HG03196 (cell line): ENCODE measurements around the gene LGR6.
"Not testable (repeated sequence)": the region's sequence is repeated elsewhere in the genome, so short reads cannot be mapped to it uniquely, and the experiment has no call there.

Experiments used
- ATAC-seq: cut with Tn5 transposase; IDR thresholded peaks from one replicate; pipeline ENCODE4 v1.9.1; 2021; ENCODE audit not compliant: unreplicated experiment

The LGR6 gene

DNA sequence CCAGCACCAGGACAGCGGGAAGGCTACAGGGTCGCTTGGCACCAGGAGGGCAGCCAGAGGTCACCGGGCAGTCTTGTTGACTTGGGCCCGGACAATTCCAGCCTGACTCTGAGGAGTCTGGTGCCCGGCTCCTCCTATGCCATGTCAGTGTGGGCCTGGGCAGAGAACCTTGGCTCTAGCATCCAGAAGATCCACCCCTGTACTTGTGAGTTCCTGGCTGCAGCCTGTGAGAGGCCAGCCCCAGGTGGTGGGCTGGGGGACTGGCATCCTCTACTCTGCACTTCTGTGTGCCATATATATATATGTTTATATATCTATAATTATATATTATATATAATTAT is 21.6 kb upstream of the LGR6 start:
- ATAC-seq = no peak

DNA sequence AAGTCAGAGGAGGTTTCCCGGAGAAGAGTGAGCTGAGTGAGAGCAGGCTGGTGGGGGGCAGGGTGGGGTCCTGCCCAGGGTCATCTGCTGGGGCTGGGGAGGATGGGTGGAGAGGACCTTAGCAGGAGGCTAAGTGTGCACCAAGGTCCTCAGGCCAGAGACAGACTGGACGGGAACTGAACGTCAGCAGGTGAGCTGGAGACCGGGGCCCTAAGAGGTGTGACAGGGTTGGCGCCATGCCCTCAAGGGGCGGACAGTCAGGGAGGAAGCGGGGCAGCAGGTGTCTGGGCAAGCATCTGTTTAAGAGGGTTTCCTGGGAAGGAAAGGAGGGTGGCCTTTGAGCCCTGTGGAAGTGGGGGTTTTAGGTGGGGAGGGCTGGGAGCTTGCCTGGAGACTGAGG is 19.6 kb upstream of the LGR6 start:
- ATAC-seq = no peak

DNA sequence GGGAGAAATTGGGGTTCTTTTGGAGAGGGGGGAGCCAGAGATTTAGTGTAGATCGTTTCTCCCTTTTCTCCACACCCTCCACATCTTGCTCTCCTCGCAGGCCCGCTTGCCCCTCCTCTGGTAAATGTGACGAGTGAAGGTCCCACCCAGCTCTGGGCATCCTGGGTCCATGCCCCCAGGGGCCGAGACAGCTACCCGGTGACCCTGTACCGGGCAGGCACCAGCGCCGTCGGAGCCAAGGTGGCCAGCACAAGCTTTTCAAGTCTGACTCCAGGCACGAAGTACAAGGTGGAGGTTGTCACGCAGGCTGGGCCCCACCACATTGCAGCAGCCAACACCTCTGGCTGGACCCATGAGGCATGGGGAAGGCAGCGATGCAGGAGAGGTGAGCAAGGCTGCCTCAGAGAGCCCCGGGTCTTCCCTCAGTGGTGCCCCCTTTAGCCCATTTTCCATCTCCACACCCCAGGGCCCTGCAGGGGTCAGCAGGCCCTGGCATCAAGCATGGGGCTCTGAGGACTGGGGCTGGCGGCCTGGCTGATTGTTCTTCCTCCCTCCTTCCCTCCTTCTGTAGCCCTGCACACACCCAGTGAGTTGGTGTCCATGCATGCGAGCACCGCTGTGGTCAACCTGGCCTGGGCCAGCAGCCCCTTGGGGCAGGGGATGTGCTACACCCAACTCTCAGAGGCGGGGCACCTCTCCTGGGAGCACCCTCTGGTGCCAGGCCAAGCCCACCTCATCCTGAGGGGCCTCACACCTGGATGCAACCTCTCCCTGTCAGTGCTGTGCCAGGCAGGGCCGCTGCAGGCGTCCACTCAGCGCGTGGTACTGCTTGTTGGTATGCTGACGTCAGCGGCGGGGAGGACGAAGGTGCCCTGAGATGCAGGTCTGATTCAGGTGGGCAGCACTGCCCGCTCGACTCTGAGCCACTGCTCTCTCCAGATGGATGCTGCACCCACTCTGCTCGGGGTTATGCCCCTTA is 16.4 kb upstream of the LGR6 start:
- no peak for ATAC-seq

DNA sequence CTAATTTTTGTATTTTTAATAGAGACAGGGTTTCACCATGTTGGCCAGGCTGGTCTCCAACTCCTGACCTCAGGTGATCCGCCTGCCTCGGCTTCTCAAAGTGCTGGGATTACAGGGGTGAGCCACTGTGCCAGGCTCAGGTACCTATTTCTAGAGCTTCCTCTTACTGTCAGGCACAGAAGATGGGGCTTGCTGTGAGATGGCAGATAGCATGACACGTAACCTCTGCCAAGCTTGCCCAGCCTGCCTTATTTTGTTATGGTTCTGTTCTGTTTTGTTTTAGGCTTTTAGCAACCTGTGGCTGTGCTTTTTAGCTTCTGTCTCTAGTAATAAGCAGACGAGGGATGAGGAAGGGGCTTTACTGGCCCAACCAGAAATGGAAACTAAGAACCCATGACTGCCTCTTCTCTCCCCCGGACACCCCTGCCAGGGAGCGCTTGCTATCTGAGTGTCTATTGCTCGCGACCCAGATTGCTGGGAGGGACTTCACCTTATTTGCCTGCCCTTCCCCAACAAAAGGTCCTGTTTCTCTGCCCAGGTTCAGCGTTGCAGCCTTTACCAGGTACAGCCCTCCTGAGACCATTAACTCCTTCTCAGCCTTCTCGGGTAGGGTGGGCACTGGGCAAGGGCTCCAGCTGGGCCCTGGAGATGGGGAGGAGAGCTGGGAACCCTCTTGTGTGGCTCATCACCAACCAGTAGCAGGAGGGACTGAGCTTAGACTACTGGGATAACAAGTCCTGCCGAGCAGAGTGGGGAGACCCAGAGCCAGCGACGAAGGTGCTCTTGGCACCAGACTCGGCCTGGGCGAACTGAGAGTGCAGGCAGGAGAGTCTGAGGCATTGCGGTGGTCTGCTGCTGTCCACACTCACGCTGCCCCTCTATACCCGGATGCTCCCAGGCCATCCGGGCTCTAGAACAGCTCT is 13.5 kb upstream of the LGR6 start:
- no peak for ATAC-seq

DNA sequence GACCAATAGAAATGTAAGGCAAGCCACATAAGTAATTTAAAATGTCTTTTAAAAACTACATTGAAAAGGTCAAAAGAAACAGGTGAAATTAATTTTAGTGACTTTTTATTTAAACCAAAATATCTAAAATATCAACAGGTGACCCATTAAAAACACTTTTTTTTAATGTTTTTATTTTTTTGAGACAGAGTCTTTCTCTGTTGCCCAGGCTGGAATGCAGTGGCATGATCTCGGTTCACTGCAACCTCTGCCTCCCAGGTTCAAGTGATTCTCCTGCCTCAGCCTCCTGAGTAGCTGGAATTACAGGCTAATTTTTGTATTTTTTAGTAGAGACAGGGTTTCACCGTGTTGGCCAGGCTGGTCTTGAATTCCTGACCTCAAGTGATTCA is 12.9 kb upstream of the LGR6 start:
- not testable (repeated sequence) for ATAC-seq

DNA sequence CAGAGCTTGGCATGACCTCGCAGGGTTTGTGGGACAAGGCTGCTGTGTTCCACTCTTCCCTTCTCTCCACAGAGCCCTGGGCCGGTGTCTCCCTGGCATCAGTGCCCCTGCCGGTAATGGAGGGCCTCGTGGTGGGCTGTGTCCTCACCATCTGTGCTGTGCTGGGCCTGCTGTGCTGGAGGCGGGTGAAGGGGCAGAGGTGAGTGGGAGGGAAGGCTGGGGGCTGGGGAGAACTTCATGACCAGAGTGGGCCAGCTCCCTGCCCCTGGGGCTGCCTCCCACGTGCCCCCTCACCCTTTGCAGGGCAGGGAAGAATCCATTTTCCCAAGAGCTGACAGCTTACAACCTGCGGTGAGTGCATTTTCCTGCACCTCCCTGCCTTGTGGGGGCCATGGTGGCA is 12.0 kb upstream of the LGR6 start:
- no peak for ATAC-seq

DNA sequence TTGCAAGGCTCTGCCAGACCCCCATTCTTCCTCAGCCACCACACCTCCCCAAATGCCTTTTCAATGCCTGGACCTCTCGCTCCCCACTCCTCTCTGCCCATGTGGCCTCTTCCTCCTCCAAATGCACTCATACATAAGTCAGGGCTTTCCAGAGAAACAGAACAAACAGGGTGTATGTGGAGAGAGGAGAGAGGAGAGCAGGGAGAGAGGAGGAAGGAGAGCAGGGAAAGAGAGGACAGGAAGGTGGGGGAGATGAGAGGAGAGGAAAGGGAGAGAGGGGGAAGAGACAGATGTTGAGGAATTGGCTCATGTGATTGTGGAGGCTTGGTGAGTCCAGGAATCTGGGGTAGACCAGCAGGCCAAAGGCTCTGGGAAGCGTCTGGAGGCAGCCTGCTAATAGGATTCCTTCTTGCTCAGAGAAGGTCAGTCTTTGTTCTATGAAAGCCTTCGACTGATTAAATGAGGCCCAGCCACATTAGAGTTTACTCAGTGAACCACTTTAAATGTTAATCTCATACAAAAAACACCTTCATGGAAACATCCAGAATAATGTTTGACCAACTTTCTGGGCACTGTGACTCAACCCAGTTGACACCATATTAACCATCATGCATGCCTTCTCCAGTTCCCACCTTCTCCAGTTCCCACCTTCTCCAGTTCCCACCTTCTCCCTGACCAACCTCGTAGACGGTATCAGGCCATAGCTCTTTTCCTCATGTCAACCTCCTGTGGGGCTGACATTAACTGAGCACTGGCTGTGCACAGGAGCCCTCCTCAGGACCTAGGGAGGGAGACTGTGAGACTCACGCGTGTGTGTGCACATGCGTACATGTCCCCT is 11.3 kb upstream of the LGR6 start:
- ATAC-seq = no peak

DNA sequence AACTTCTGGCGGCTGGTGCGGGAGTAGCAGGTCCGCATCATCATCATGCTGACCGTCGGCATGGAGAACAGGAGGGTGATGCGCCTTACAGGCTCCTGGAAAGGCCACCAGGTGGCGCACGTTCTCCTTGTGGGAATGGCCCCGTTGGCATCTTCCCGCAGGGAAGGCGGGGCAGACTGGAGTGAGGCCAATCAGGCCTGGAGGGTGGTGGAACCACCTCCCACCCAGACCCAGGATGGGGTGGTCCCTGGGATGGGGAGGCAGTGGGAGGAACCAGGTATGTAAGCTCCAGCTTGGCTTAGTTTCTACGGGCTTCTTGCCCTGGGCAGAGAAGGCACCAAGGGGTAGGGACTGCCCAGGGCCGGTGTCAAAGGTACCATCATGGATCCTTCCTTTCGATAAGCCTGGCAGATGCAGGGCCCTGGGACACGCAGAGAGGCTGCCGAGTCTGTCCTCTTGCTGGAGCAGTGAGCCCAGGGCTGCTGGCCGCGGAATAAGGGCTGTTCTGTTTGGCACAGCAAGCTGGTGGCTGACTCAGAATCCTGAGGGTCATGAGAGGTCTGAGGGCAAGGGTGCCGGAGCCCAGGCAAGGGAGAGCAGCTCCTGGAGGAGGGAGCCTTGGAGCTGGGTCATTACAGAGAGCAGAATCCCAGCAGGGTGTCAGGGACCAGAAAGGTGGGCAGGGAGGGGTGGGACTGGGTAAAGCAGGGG is 8.7 kb upstream of the LGR6 start:
- peak; percentile 47 for ATAC-seq

DNA sequence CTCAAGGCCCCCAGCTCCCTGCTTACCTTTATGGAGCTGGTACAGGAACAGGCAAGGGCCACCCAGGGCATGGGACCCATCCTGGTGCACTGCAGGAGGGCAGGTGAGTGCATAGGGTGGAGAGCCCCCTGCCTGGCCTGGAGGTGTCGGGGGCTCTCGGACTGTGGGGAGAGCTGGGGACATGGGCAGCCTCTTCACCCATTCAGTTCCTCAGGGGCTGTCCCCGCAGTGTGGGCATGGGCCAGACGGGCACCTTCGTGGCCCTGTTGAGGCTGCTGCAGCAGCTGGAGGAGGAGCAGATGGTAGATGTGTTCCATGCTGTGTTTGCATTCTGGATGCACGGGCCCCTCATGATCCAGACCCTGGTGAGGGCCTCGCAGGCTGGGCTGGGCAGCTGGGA is 7.3 kb upstream of the LGR6 start:
- no peak for ATAC-seq

DNA sequence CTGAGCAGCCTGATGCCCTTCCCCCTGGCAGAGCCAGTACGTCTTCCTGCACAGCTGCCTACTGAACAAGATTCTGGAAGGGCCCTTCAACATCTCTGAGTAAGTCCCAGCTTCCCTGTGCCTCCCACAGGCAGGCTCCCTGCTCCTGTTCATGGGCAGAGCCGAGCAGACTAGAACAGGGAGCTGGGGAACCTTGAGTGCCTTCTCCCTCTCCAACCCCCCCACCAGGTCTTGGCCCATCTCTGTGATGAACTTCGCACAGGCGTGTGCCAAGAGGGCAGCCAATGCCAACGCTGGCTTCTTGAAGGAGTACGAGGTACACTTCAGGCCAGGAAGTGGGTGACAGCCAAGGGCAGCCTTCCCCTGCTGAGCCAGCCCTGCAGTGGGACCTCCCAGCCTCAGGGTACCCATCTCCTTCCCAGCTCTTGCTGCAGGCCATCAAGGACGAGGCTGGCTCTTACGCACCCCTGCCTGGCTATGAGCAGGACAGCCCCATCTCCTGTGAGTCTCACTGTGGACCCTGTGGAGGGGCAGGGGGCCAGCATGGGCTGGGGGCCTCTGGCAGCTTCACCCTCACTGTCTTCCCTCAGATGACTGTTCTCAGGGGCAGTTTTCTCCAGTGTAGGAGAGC is 6.4 kb upstream of the LGR6 start:
- no peak for ATAC-seq

DNA sequence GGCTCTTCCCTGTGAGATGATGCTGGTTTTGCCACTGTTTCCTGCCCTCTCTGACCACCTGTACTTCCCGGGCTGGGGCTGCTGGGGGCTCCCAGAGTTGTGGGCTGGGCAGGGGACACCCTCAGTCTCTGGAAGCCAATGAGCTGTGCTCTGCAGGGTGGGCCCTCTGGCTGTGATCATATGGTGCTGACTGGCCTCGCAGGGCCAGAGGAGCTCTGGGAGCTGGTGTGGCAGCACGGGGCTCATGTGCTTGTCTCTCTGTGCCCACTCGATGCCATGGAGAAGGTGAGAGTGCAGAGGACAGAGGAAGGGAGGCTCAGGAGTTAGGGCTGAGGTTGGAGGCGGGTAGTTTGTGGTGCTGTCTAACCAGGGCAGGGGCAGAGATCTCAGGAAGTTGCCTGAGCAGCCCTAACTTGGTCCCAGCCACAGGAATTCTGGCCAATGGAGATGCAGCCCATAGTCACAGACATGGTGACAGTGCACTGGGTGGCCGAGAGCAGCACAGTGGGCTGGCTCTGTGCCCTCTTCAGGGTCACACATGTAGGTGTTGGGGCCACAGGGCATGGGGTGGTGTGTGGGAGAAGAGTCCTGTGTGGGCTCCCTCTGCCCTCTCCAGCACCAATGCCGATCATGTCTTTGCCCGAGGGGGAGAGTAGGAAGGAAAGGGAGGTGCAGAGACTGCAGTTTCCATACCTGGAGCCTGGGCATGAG is 5.7 kb upstream of the LGR6 start:
- no peak for ATAC-seq

DNA sequence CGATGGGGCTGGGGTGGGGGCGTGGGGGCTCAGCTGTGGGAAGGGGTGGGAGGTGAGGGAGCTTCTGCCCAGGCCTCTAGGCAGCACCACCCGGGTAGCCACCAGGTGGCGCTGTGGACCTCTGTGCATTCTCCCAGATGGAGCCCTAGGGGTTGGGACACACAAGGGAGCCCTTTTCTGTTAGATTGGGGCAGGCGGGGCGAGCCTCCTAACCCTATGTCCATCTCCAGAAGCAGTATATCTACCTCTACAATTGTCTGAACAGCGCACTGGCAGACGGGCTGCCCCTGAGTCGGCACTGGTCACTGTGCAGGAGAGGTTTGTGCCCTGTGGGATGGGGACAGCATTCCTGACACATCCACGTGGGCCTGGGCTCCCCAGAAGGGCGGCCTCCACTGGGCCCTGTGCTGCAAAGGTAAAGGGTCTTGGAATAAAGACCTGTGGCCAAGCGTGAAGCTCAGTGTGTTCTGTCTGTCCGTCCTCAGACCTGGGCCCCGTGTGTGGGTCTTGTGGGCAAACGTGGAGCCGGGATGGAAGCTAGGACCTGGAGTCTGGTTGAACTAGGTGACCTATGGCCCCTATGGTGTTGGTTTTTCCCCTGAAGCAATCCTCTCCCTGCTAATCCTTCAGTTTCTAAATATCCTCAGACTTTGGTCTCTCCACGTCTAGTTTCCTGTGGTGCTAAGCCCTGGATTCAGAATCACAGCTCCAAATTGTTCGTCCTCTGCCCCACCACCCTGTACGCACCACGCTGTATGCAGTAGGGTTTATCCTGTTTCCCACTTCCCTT is 4.4 kb upstream of the LGR6 start:
- no peak for ATAC-seq

DNA sequence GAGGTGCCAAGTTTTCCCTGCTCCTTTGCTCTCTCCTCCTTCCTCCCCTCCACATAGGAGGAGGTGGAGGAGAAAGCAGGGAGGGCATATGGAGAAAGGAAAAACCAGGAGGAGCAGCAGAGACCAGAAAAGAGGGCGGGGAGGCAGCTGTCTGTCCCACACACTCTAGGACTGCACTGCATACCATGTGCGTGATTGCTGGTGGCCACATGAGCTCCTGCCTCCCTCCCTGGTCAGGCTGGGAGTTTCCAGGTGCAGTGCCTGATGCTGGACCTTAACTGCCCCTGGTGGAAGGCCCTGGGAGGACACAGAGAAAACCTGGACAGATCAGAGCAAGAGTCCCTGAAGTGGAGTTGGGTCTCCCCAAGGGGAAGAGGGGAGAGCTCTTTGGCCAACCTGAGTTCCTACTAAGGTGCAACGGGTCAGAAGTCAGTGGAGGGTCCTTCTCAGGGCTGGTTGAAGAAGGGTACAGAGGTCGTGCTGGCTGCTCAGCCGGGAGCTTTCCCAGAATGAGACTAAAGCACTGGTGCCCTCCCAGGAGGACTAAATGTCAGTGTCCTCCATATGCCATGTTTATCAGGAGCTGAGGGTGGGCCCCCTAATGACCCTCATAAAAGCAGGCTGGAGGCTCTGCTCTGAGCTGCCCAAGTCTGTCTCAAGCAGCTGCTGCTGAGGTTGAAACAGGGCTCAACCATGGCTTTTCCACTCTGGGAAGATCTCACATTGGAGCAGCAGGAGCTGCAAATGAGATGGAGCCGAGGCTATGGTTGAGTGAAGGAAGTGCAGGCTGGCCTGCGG is 3.5 kb upstream of the LGR6 start:
- no peak for ATAC-seq

DNA sequence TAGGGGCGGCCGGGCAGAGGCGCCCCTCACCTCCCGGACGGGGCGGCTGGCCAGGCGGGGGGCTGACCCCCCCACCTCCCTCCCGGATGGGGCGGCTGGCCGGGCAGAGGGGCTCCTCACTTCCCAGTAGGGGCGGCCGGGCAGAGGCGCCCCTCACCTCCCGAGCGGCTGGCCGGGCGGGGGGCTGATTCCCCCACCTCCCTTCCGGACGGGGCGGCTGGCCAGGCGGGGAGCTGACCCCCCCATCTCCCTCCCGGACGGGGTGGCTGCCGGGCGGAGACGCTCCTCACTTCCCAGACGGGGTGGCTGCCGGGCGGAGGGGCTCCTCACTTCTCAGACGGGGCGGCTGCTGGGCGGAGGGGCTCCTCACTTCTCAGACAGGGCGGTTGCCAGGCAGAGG is 2.2 kb upstream of the LGR6 start:
- ATAC-seq = not testable (repeated sequence)

DNA sequence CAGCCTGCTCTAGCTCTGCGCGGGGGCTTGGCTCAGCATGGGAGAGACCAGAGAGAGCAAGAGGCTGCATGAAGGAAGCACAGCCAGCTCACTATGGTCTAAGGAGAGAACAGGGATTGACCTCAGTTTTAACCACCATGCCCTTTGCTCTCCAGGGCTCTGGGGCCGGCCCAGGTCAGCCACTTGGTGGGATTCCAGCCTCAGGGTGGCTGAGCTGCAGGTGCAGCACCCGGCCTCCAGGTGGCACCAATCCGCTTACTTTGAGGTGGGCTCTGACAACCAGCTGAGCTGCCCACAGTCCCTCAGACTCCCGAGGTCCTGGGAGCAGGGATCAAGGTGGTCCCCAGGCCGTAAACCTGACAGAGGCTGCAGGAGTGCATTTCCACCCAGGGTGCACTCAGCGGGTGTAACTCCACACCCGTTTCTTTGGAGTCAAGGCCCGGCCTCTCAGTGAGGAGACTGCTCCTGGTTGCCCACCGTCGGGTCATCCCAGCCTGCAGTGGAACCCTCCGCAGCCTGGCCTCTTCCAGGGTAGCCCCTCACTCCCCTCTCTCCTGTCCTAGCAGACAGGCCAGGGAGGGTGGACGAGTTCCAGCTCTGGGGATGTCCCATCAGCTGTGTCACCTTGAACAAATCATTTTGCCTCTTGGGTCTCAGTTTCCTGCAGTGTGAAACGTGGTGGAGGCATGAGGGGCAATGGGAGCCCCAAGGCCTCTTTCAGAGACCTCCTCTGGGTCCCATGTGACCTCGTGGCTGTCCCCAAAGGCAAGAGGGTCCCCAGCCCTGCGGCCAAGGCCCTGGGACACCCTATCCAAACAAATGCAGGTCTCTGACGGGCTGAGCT is 607 bp upstream of the LGR6 start:
- ATAC-seq = no peak

DNA sequence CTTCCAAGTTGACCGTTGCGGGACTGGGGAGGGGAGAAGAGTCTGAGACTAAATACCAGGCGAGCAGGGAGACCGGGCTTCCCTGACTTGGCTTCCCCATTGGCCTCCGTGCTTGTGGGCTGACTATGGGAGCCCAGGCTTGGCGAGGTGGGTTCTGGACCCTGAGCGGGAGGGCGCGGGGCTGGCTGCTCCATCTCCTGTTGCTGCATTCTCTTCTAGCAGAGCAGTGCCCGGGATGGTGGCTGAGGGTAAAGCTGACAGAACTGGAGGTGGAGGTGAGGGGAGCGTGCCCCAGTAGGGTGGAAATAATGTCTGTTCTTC is 689 bp downstream of the LGR6 start:
- no peak for ATAC-seq
